Spleen (tissue), 11 donors: Measurements from ENCODE around the gene KCNJ6. TPM values are rescaled to one million over a fixed set of nuclear protein-coding genes. Genes with fewer than 3 reads are reported as not detected.
"Not testable (repeated sequence)": the region's sequence is repeated elsewhere in the genome, so short reads cannot be mapped to it uniquely, and the experiment has no call there.

Source experiments
- DNase-seq: peaks from one replicate; pipeline ENCODE4 v3.0.0-alpha.2; 2020
- H3K27ac ChIP-seq, 8 donors: fragments of 200-600 bp; sonication (generic) in 7 of 8; 1 replicate in 4 of 8; 2 replicates in 4 of 8; pipeline versions ENCODE4 v1.5.0 to v1.8.0; 2016 to 2021; ENCODE audit warnings: inconsistent platforms in 4 of 8, mild to moderate bottlenecking in 4 of 8, moderate library complexity in 1 of 8
- H3K27me3 ChIP-seq, 7 donors: fragments of 200-600 bp; sonication (generic) in 6 of 7; replicated peaks in 1 of 7; 1 replicate in 4 of 7; 2 replicates in 3 of 7; pipeline versions ENCODE4 v1.5.0 to v1.8.0; 2016 to 2021; ENCODE audit warnings: inconsistent platforms in 3 of 7, mild to moderate bottlenecking in 1 of 7
- H3K36me3 ChIP-seq, 6 donors: fragments of 200-600 bp; sonication (generic) in 5 of 6; 1 replicate in 4 of 6; 2 replicates in 2 of 6; pipeline versions ENCODE4 v1.5.0 to v1.8.0; 2016 to 2021; ENCODE audit warnings: inconsistent platforms in 2 of 6
- H3K4me1 ChIP-seq, 6 donors: fragments of 200-600 bp; sonication (generic) in 5 of 6; 1 replicate in 3 of 6; 2 replicates in 3 of 6; pipeline versions ENCODE4 v1.5.0 to v1.8.0; 2016 to 2021; ENCODE audit warnings: inconsistent platforms in 3 of 6
- H3K4me3 ChIP-seq, 8 donors: fragments of 200-600 bp; sonication (generic) in 7 of 8; 1 replicate in 4 of 8; 2 replicates in 4 of 8; pipeline versions ENCODE4 v1.5.0 to v1.8.0; 2016 to 2021; ENCODE audit warnings: inconsistent platforms in 4 of 8, mild to moderate bottlenecking in 4 of 8, moderate library complexity in 2 of 8
- H3K9me3 ChIP-seq, 8 donors: fragments of 200-600 bp; sonication (generic) in 7 of 8; 1 replicate in 4 of 8; 2 replicates in 4 of 8; pipeline versions ENCODE4 v1.5.0 to v1.8.0; 2016 to 2021; ENCODE audit warnings: inconsistent platforms in 4 of 8
- CTCF ChIP-seq, 11 experiments: fragments of 200-600 bp in 7 of 11; fragments of 450-650 bp in 4 of 11; sonication (generic) in 4 of 11; IDR thresholded peaks in 8 of 11; conservative IDR thresholded peaks in 3 of 11; 1 replicate in 7 of 11; 2 replicates in 4 of 11; pipeline versions ENCODE4 v1.4.0 to v1.8.0; 2016 to 2021; ENCODE audit warnings: antibody characterized with exemption in 11 of 11, inconsistent platforms in 4 of 11, mild to moderate bottlenecking in 1 of 11
- POLR2A ChIP-seq, 3 donors: fragments of 450-650 bp; IDR thresholded peaks; one replicate each; pipeline ENCODE4 v1.5.1; 2017; ENCODE audit warnings: antibody characterized with exemption in 3 of 3, mild to moderate bottlenecking in 1 of 3
- POLR2AphosphoS5 ChIP-seq, 3 donors: sonication (generic); formaldehyde crosslinking; IDR thresholded peaks; one replicate each; pipeline ENCODE4 v1.5.1; 2017; ENCODE audit warnings: antibody characterized with exemption in 3 of 3
- WGBS, 5 donors: extraction: QIAGEN DNeasy Blood & Tissue Kit in 3 of 5; methylation state at CpG; one replicate each; pipeline versions ENCODE4 v1.1.5 to v1.1.7; 2013 to 2018; 5-methylcytosine and 5-hydroxymethylcytosine counted together
- intact Hi-C: fragments of 100-400 bp; cut with DNase I; formaldehyde crosslinking; loops from one replicate; pipeline ENCODE4 v1.15.0; 2023; ENCODE audit warnings: low total_unique reads
- polyA plus RNA-seq, 3 donors: library from polyadenylated mRNA; stranded (reverse); fragments of 200-250 nt; gene quantifications; one replicate each; pipeline ENCODE4 v1.2.1, GENCODE V29; 2013
- total RNA-seq, 7 donors: library from RNA; depleted of rRNA in 3 of 7; stranded (reverse); fragments of >200 nt in 3 of 7; fragmentation: NEBNext Ultra II Directional in 4 of 7; extraction: Animal tissue kit (Norgen Biotek cat#: 25700) in 4 of 7; gene quantifications; one replicate each; pipeline versions ENCODE4 v1.1.0 to v1.2.1, GENCODE V29; 2016 to 2021
- donor health status: healthy with polysubstance abuse.
- donor health status: DM: no; HTN: no; CAD: no; lungs with moderate emphysema.
- donor health status: DM: no; HTN: no; CAD: no.
- donor health status: Bipolar disorder and iron deficiency.
- donor health status: healthy.
- donor health status: DM: no; HTN: no; CAD: no.
- donor health status: DM: yes; HTN: yes; CAD: no.

The KCNJ6 gene
- total and polyA plus RNA-seq, 10 donors: under 0.01 to 0.36 (median 0.10) TPM; not detected in 6

- Histone ChIP-seq H3K27ac (no peak overlapping the region), H3K27me3 (no peaks in the 10 kb centered on the region), H3K9me3 (no peaks in the 10 kb centered on the region), H3K36me3 (no peaks in the 10 kb centered on the region), H3K4me3 (no peak overlapping the region), H3K4me1 (no peaks in the 10 kb centered on the region)
- TF ChIP-seq POLR2A (IDR thresholded peaks at IDR 0.05) (no peak), CTCF (IDR thresholded peaks at IDR 0.05 in 8 of 11, conservative IDR thresholded peaks at IDR 0.05 in 3 of 11) (no peak), POLR2AphosphoS5 (IDR thresholded peaks at IDR 0.05) (no peak)
- intact Hi-C loops: no loop called here
- no peak for DNase-seq
- WGBS, 5 donors: 95 to 98% (median 97%) methylated on average over 15 to 19 of the region's 19 CpGs
These were observed 248.9 kb downstream of the KCNJ6 start for GRCh38 chr21:37667380-37667779.

GRCh38 chr21:37665230-37666024, 250.8 kb downstream of the KCNJ6 start:
- no peak for TF ChIP-seq POLR2A (IDR thresholded peaks at IDR 0.05)
- no peak for TF ChIP-seq POLR2AphosphoS5 (IDR thresholded peaks at IDR 0.05)
- TF ChIP-seq CTCF (IDR thresholded peaks at IDR 0.05 in 8 of 11, conservative IDR thresholded peaks at IDR 0.05 in 3 of 11): no peak
- Histone ChIP-seq H3K27me3 (no peaks in the 10 kb centered on the region), H3K27ac (no peak overlapping the region), H3K36me3 (no peaks in the 10 kb centered on the region), H3K4me3 (no peak overlapping the region), H3K9me3 (peaks cover 0 to 4% (median 0%) of the 10 kb centered on the region in 8 donors), H3K4me1 (no peaks in the 10 kb centered on the region)
- intact Hi-C loops: no loop called here
- DNase-seq: no peak
- 48 to 70% (median 66%) methylated on average over 10 of the region's 10 CpGs for WGBS, 5 donors

GRCh38 chr21:37662227-37662626, 254.0 kb downstream of the KCNJ6 start:
- H3K36me3 ChIP-seq, H3K4me1 ChIP-seq, H3K27ac ChIP-seq, H3K4me3 ChIP-seq, H3K9me3 ChIP-seq, H3K27me3 ChIP-seq, DNase-seq, intact Hi-C loops: not testable (repeated sequence)
- 95 to 100% (median 95%) methylated on average over 1 of the region's 1 CpG for whole genome bisulfite sequencing, 5 donors

- DNase-seq: no peak
- H3K4me1 ChIP-seq: no peaks in the 10 kb centered on the region
- H3K27me3 ChIP-seq: peaks cover 0 to 10% (median 0%) of the 10 kb centered on the region in 7 donors
- H3K36me3 ChIP-seq: no peaks in the 10 kb centered on the region
- H3K27ac ChIP-seq: no peak overlapping the region
- 90 to 98% (median 94%) methylated on average over 6 of the region's 6 CpGs for WGBS, 5 donors
- H3K9me3 ChIP-seq: peaks cover 0 to 4% (median 0%) of the 10 kb centered on the region in 8 donors
- intact Hi-C loops: no loop called here
- no peak overlapping the region for H3K4me3 ChIP-seq
- no peak for TF ChIP-seq POLR2A (IDR thresholded peaks at IDR 0.05)
- TF ChIP-seq CTCF (IDR thresholded peaks at IDR 0.05 in 8 of 11, conservative IDR thresholded peaks at IDR 0.05 in 3 of 11): no peak
- no peak for TF ChIP-seq POLR2AphosphoS5 (IDR thresholded peaks at IDR 0.05)
These were observed 255.5 kb downstream of the KCNJ6 start for GRCh38 chr21:37660709-37661108.
